Muscle layer of duodenum (tissue), 2 donors: Measurements from ENCODE around the gene PDZK1.
A peak's percentile ranks its signal among the peaks of the same experiment; 100 is the strongest.
"Not testable (repeated sequence)": the region's sequence is repeated elsewhere in the genome, so short reads cannot be mapped to it uniquely, and the experiment has no call there.

Source experiments
- H3K27ac ChIP-seq: one replicate; pipeline ENCODE4 v1.7.0; 2013; ENCODE audit warnings: mild to moderate bottlenecking, low read length
- H3K27me3 ChIP-seq: one replicate; pipeline ENCODE4 v1.7.0; 2013; ENCODE audit warnings: low read depth, mild to moderate bottlenecking, control low read depth, low read length
- H3K36me3 ChIP-seq, 2 donors: one replicate each; pipeline ENCODE4 v1.7.0; 2013; ENCODE audit warnings: low read length in 2 of 2, control low read depth in 1 of 2, mild to moderate bottlenecking in 1 of 2; ENCODE audit not compliant: insufficient read depth in 2 of 2, control insufficient read depth in 1 of 2
- H3K4me1 ChIP-seq, 2 donors: one replicate each; pipeline ENCODE4 v1.7.0; 2013; ENCODE audit warnings: low read length in 2 of 2, mild to moderate bottlenecking in 2 of 2, control low read depth in 1 of 2, moderate library complexity in 1 of 2; ENCODE audit not compliant: insufficient read depth in 2 of 2, control insufficient read depth in 1 of 2
- H3K4me3 ChIP-seq, 2 donors: one replicate each; pipeline ENCODE4 v1.7.0; 2013; ENCODE audit warnings: low read length in 2 of 2, low read depth in 1 of 2, mild to moderate bottlenecking in 1 of 2
- H3K9me3 ChIP-seq, 2 donors: one replicate each; pipeline ENCODE4 v1.7.0; 2013; ENCODE audit warnings: low read length in 2 of 2, control low read depth in 1 of 2, mild to moderate bottlenecking in 1 of 2; ENCODE audit not compliant: control insufficient read depth in 1 of 2
- donor health status: healthy.

PDZK1 gene

DNA sequence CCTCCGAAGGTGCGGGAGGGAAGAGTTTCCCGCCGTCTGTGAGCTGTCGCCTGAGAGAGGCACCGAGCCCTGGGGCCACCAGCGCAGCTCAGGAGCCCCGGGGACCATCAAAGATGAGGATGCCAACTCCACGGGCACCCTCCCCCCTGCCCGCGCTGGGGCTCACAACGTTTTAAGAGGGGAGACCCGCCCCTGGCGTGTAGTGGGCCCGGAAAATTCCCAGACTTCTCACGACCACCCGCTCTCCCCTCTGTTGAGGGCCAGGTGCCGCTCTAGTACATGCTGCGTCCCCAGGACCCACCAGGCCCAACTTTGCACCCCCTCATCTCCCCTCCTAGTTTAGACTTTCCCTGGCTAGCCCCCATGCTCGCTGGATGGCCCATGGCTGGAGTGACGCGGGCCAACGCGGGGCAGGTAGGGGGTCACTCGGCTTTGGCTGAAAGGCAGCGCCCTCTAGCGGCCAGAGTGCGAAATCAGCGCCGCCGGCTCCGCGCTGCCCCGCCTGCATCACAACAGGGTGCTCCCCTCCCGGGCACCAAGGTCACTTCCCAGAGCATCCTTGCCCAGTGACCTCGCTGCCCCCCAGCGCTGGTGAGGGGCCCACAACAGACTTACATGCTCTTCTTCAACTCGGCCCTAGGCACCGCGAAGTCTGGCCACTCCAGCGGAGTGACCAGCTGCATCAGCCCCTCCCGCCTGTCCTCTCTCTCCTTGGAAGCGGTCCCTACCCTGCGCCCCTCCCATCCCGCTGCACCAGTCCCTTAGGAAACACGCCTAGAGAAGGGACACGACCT is 13.9 kb upstream of the PDZK1 start:
- H3K27ac ChIP-seq, result no peak overlapping the region
- H3K9me3 ChIP-seq, result no peaks in the 10 kb centered on the region
- no peaks in the 10 kb centered on the region for H3K36me3 ChIP-seq
- peak overlapping the region; percentile 39 to 46 for H3K4me3 ChIP-seq
- peaks cover 0 to 13% of the 10 kb centered on the region in 2 donors for H3K4me1 ChIP-seq
- H3K27me3 ChIP-seq, result peaks cover 6% of the 10 kb centered on the region

DNA sequence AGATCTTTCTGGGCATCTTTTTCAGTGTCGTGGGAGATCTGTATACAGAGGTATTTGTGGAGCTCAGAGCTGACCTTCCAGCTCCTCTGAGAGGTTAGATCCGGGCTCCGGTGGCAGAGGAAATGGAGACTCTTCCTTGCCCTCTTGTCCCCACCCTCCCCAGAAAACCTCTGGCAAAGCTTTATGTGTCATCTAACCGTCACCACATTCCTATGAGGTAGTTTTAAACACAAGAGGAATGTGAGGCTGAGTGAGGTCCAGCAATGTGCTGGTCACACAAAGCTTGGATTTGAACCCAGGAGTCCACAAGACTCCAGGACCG is 13.3 kb upstream of the PDZK1 start:
- Histone ChIP-seq H3K27me3 (peaks cover 6% of the 10 kb centered on the region), H3K9me3 (no peaks in the 10 kb centered on the region), H3K4me3 (peak overlapping the region; percentile 39 to 46), H3K36me3 (no peaks in the 10 kb centered on the region), H3K4me1 (peaks cover 0 to 13% of the 10 kb centered on the region in 2 donors), H3K27ac (no peak overlapping the region)

DNA sequence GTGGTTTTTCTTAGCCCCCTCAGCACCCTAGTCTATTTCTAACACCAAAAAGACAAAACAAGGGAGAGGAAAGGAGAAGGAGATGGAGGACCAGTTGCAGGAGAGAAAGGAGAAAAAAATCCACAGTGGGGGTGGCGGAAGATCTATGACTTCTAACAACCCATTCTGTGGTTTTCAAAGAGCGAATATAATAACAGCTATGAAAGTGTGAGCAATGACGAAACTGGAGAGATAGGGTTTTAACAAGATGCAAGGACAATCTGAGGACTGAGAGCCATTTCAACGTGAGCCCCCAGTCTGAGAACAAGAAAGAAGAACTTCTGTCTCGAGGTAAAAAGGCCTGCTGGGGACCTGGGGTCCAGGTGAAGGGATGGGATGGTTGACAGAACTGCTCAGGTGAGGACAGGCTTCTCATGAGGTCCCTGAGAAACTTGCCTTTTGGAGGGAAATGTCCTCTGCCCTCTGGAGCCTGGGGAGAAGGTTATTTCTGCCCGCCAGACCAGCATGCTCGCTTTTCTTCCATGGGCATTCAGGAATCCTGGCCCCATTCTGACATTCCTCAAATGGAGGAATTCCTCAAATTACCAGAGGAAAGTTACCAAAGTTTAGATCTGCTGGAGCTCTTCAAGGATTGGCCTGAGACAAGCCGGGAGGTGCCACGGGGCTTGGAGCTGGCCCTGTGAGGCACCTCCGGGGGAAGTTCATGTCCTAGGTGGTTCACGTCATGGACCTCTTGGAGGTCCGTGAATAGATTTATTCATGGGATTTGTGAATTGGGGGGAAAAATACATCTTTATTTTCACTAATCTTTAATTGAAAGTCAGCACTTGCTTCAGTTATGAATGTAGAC is 12.3 kb upstream of the PDZK1 start, which contains the start of gene CD160:
CD160 (plus strand) TSS at position 270 of the 850 bp plus-strand sequence. CDS start 8,829 bp downstream, outside the sequence.
- Histone ChIP-seq H3K4me1 (peaks cover 0 to 13% of the 10 kb centered on the region in 2 donors), H3K27ac (no peak within 1 kb of the TSS), H3K9me3 (no peaks in the 10 kb centered on the region), H3K4me3 (no peak within 1 kb of the TSS), H3K27me3 (peaks cover 6% of the 10 kb centered on the region), H3K36me3 (no peaks in the 10 kb centered on the region)

DNA sequence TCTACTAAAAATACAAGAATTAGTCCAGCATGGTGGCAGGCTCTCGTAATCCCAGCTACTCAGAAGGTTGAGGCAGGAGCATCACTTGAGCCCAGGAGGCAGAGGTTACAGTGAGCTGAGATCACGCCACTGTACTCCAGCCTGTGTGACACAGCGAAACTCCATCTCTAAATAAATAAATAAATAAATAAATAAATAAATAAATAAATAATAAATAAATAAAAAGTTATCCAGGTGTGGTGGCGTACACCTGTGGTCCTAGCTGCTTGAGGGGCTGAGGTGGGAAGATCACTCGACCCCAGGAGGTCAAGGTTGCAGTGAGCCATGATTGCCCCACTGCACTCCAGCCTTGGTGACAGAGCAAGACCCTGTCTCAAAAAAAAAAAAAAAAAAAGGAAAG is 11.3 kb upstream of the PDZK1 start:
- H3K9me3 ChIP-seq, H3K4me3 ChIP-seq, H3K36me3 ChIP-seq, H3K27ac ChIP-seq, H3K27me3 ChIP-seq: not testable (repeated sequence)
- peaks cover 0 to 13% of the 10 kb centered on the region in 2 donors for H3K4me1 ChIP-seq

DNA sequence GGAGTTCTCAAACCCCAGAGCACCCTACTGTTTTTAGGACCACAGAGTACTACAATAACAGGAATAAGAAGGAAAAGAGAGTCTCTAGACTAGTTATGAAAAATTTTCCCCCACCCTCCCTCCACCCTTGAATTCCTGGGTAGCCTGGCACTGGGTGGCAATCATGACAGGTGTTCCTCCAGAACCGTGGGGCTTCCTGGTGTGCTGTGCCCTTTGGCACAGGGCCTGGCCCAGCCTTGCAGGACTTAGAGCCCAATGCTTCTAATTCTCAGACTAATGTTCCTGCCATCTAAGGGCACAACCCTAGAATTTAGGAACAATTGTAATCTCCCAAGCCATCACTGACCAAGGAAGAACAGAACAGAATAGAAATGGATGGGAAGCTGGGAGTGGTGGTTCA is 10.7 kb upstream of the PDZK1 start:
- Histone ChIP-seq H3K9me3 (no peaks in the 10 kb centered on the region), H3K27me3 (peaks cover 6% of the 10 kb centered on the region), H3K4me1 (peaks cover 0 to 13% of the 10 kb centered on the region in 2 donors), H3K4me3 (no peak overlapping the region), H3K27ac (no peak overlapping the region), H3K36me3 (no peaks in the 10 kb centered on the region)

DNA sequence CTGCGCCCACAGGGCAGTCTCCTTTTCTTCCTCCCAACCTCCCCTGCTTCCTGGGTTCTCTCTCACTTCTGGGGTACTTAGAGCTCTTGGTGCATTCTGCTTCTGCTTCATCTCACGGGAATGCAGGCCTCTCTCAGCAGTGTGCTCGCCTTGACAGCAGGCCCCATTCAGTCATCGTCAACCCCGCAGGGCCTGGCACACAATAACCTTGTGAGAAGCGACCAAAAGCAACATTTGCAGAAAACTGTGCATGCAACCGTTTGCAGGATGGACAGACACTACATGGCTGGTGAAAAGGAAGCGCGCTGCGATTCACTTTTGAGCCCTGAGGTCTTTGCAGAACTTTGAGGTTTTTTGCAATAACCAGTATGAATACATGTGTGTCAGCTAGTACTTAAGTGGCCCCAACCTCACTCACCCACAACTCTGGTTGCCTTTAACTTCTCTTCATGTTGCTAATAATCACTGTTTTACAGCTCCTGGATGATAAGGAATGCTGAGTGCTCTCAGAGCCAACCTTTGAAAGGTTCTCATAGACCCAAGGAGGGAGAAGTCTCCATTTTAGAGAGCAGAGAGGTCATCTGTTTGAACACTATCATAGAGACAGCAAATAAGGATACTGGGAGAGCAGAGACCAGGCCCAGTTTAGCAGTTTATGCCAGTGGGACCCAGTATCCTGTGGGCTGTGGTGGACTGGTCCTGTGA is 9.6 kb upstream of the PDZK1 start:
- H3K9me3 ChIP-seq, result no peaks in the 10 kb centered on the region
- peaks cover 6% of the 10 kb centered on the region for H3K27me3 ChIP-seq

DNA sequence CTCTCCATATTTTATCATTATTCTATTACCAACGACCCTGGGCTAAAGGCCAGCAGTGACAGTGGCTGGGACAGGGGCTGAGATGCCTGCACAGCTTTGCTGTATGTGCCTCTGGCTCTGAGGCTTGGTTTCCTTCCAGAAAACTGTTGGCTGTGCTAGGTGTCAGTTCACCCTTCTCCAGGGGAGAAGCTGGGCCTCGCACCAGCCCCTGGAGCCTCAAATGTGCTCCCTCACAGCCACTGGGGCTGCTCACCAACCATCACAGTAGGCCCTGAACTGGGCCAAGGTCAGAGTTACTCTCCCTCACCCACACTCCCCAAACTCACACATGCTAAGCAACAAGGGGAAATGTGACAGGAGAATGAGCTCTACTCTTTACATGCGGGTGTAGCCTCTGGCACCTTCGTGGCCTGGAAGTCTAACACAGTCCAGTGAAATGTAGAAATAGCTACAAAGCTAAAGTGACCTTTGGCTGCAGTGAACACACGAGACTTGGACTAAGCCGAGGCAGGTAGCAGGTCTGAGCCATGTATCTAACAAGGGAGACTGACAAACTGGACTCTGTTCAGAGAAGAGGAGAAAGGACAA is 7.5 kb upstream of the PDZK1 start:
- no peak overlapping the region for H3K4me3 ChIP-seq
- H3K27me3 ChIP-seq, result no peaks in the 10 kb centered on the region
- H3K36me3 ChIP-seq, result no peaks in the 10 kb centered on the region
- peaks cover 0 to 6% of the 10 kb centered on the region in 2 donors for H3K4me1 ChIP-seq
- no peak overlapping the region for H3K27ac ChIP-seq
- no peaks in the 10 kb centered on the region for H3K9me3 ChIP-seq

More for the DNA sequence above, 9.6 kb upstream of the PDZK1 start:
- no peaks in the 10 kb centered on the region for H3K36me3 ChIP-seq
- no peak overlapping the region for H3K4me3 ChIP-seq
- peaks cover 0 to 13% of the 10 kb centered on the region in 2 donors for H3K4me1 ChIP-seq
- no peak overlapping the region for H3K27ac ChIP-seq

DNA sequence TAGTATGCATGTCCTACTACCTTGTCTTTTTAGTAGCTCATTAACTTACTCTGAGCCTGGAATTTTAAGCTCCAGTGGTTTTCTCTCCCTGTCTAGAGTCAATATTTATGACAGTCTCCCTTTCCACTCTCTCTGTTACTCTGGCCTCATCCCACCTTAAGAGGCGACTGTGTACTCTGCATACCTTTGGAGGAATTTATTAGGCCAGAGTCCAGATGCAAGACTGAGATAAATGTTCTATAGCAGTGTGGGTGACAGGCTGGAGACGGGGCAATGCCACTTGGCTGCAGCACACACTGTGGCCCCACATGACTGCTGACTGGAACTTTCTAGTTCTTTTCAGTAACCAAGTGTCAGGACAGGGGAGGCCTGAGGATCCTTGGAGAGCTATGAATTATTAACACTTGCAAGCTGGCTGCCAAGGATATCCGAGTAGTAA is 4.1 kb upstream of the PDZK1 start:
- H3K27me3 ChIP-seq, result no peaks in the 10 kb centered on the region
- H3K9me3 ChIP-seq, result no peaks in the 10 kb centered on the region
- H3K36me3 ChIP-seq, result no peaks in the 10 kb centered on the region
- H3K4me1 ChIP-seq, result peaks cover 0 to 6% of the 10 kb centered on the region in 2 donors
- no peak overlapping the region for H3K27ac ChIP-seq
- no peak overlapping the region for H3K4me3 ChIP-seq

DNA sequence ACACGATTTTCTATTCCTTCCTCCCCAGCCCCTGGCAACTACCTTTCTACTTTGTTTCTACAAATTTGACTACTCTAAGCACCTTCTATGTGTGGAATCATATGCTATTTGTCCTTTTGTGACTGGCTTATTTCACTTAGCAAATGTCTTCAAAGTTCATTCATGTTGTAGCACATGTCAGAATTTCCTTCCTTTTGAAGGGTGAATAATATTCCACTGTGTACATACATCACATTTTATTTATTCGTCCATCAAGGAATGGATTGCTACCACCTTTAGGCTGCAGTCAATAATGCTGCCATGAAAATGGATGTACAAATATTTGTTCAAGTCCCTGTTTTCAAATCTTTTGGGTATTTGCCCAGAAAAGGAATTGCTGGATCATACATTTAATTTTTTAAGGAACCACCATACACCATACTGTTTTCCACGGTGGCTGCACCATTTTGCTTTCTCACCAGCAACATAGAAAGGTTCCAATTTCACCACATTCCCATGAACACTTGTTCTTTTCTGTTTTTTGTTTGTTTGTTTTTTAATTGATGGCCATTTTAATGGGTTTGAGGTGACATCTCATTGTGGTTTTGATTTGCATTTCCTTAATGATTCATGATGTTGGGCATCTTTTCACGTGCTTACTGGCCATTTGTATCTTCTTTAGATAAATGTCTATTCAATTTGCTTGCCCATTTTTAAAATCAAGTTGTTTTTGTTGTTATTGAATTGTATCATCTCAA is 3.3 kb upstream of the PDZK1 start:
- Histone ChIP-seq H3K4me3 (no peak overlapping the region), H3K36me3 (no peaks in the 10 kb centered on the region), H3K9me3 (no peaks in the 10 kb centered on the region), H3K27me3 (no peaks in the 10 kb centered on the region), H3K27ac (no peak overlapping the region), H3K4me1 (peaks cover 0 to 6% of the 10 kb centered on the region in 2 donors)

DNA sequence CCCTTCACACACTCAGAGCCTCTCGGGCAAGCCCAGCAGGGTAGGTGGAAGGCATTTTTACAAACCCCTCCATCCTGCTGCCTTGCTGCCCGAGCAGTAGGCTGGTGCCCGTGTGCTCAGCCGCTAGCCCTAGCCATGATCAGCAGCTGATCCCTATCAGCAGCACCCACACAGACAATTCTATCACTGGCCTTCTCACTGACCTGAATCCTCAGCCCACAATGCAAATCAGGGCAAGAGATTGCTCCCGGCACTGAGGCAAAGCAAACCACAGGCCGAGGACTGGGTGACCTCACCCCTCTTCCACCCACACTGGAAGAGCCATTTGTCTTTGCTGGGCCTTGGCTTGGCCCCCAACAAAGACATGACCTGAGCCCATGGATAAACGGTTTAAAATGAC is 895 bp upstream of the PDZK1 start:
- H3K27me3 ChIP-seq, result no peaks in the 10 kb centered on the region
- peaks cover 0 to 6% of the 10 kb centered on the region in 2 donors for H3K4me1 ChIP-seq
- H3K9me3 ChIP-seq, result no peaks in the 10 kb centered on the region
- H3K27ac ChIP-seq, result no peak overlapping the region
- no peaks in the 10 kb centered on the region for H3K36me3 ChIP-seq
- no peak overlapping the region for H3K4me3 ChIP-seq
